ENCODE results near the gene FGF14. TPM values are rescaled to one million over a fixed set of nuclear protein-coding genes. Genes with fewer than 3 reads are reported as not detected.

The FGF14 gene
- total and polyA plus RNA-seq, 2 donors (not counting 3 experiments of a cell fraction or from before 2014, with no cell fraction given): not detected

DNA sequence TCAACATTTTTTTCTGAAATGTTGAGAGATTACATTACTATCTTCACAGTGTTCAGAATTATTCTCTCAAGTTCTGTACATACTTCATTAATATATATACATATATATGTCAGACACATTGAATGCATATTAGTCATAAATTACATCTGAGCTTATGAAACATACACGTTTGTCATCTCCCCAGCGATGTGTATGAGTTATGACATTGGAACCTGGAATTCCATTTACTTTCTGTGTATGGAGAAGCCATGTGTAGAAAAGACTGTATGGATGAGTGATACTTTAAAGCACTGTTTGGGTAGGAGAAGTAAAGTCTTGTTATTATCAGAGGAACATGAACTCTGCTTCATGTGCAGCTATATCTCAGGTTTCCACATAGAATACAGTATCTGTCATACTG lies 167.2 kb downstream of the FGF14 start:
- ChIA-PET POLR2A (no interaction called here), CTCF (no interaction called here)
- dilution Hi-C loops (cut with MboI; ENCODE audit: extremely low pct_ligation_motif_present, low sequenced_read_pairs) (no loop called here), intact Hi-C loops (cut with micrococcal nuclease) (no loop called here)
- no peak overlapping the region for H3K4me2 ChIP-seq (ENCODE audit: insufficient read depth, low read length)
- H4K20me1 ChIP-seq (replicated peaks; ENCODE audit: control insufficient read depth, extremely low read depth, insufficient read depth, low read length): no peaks in the 10 kb centered on the region
- no peak overlapping the region for H3K27ac ChIP-seq (ENCODE audit: insufficient read depth, low read depth, low read length)
- no peak overlapping the region for H3K4me3 ChIP-seq (replicated peaks in 1 of 3; ENCODE audit: insufficient read depth in 1 of 3, low read depth in 1 of 3, low read length in 3 of 3)
- H2AFZ ChIP-seq (ENCODE audit: low read depth, low read length): no peak overlapping the region
- no TSS peak for BruUV-seq (replicated peaks)
- FAIRE-seq (no peak), DNase-seq (ENCODE audit: low read depth, low spot score) (no peak)
- no peaks in the 10 kb centered on the region for H3K36me3 ChIP-seq (ENCODE audit: control insufficient read depth in 2 of 2, extremely low read depth in 1 of 2, insufficient read depth in 2 of 2, low read length in 2 of 2)
- H3K4me1 ChIP-seq (ENCODE audit: control insufficient read depth, extremely low read depth, insufficient read depth, low read length): no peaks in the 10 kb centered on the region
- H3K9me3 ChIP-seq (replicated peaks; ENCODE audit: control insufficient read depth, insufficient read depth, low read length): no peaks in the 10 kb centered on the region
- no peak overlapping the region for H3K9ac ChIP-seq (replicated peaks; ENCODE audit: extremely low read depth, insufficient read depth, low read length)
- no peaks in the 10 kb centered on the region for H3K79me2 ChIP-seq (ENCODE audit: control insufficient read depth, insufficient read depth, low read length)
- H3K27me3 ChIP-seq (ENCODE audit: control insufficient read depth in 2 of 2, insufficient read depth in 2 of 2, low read length in 2 of 2): no peaks in the 10 kb centered on the region
- H3K9me1 ChIP-seq (replicated peaks; ENCODE audit: control insufficient read depth, extremely low read depth, insufficient read depth, low read length): no peaks in the 10 kb centered on the region
- TF ChIP-seq CTCF (IDR thresholded peaks at IDR 0.05; ENCODE audit: extremely low read depth in 1 of 2, insufficient read depth in 1 of 2, low read depth in 1 of 2, low read length in 2 of 2): no peak
- TF ChIP-seq POLR2A (IDR thresholded peaks at IDR 0.05; ENCODE audit: low read depth, low read length): no peak
- no peak for TF ChIP-seq FOS (IDR thresholded peaks at IDR 0.05; ENCODE audit: borderline replicate concordance, insufficient read depth, low read length)
- TF ChIP-seq POLR2AphosphoS5 (IDR thresholded peaks at IDR 0.05; ENCODE audit: insufficient read depth, low read depth, low read length): no peak
- TF ChIP-seq MYC (IDR thresholded peaks at IDR 0.05; ENCODE audit: low read depth, low read length): no peak
- no peak for TF ChIP-seq GATA2 (IDR thresholded peaks at IDR 0.05; ENCODE audit: insufficient read depth, insufficient read length, low read depth, low read length)
- TF ChIP-seq MAX (IDR thresholded peaks at IDR 0.05; ENCODE audit: insufficient read depth, insufficient read length): no peak
- TF ChIP-seq EZH2 (IDR thresholded peaks at IDR 0.05; ENCODE audit: borderline replicate concordance, low read depth, low read length, severe bottlenecking): no peak
- no peak for TF ChIP-seq JUN (IDR thresholded peaks at IDR 0.05; ENCODE audit: borderline replicate concordance, insufficient read depth, insufficient read length, low read depth)
